ENCODE measurements around the gene RFX2.

RFX2 gene

DNA sequence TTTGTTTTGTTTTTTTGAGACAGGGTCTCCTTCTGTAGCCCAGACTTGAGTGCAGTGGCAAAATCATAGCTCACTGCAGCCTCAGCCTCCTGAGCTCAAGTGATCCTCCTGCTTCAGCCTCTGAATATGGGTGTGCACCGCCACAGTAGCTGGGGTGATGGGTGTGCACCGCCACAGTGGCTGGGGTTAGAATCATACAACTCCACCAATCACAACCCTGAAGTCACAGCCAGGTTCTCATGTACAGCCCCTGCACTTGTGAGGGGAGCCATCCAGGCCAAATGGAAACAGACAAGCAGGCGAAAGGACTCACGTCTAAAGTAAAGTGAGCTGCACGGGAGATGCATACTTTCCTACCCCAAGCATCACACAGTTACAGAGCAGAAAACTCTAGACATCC, 69.2 kb downstream of the RFX2 start:
- Histone ChIP-seq H3K4me3 (ENCODE audit: insufficient read length, low read depth) (no peak overlapping the region), H3K9ac (ENCODE audit: insufficient read length, low read depth) (no peak overlapping the region), H3K36me3 (ENCODE audit: insufficient read depth, insufficient read length, low read length) (no peaks in the 10 kb centered on the region), H3K27me3 (ENCODE audit: insufficient read depth, insufficient read length) (no peaks in the 10 kb centered on the region), H3K9me3 (ENCODE audit: insufficient read depth, low read length) (no peaks in the 10 kb centered on the region), H3K4me1 (ENCODE audit: insufficient read depth, insufficient read length) (no peaks in the 10 kb centered on the region)
- no peak for TF ChIP-seq YY1 (IDR thresholded peaks at IDR 0.05; ENCODE audit: insufficient read depth, insufficient read length)
- no peak for TF ChIP-seq SUZ12 (IDR thresholded peaks at IDR 0.05; ENCODE audit: extremely low read depth, insufficient read depth, insufficient read length)
- TF ChIP-seq ZNF274 (IDR thresholded peaks at IDR 0.05; ENCODE audit: low read depth, low read length), result no peak
- DNase-seq (ENCODE audit: low read depth, low spot score), result no peak

DNA sequence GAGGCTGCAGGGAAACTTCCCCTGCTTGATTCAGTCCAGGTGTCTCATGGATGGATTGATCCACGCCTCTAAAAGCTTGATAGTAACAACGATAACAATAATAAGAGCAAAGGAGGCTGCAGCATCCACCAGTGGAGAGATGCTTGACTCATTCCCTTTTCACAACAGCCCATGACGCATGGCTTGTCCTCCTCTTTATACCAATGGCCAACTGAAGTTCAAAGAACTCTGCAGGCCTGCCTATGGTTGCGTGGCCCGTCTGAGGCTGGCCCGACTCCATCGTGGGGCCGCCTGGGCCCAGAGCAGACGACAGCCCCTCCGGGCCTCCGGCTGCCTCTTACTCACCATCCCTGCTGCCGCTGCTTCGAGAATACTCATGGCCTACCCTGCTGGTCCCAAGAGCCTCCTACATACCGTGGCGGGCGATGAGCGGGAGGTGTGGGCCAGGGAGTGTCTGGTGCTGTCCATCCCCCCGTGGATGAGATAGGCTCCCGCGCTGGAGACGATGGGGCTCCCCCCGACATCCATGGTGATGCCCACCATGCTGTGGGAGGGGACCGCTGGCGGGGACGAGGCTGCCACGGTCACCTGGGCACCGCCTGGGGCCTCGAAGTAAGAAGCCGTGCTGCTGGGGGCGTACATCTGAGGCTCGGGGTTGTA, 70.6 kb downstream of the RFX2 start:
- no peak overlapping the region for H3K9ac ChIP-seq (ENCODE audit: insufficient read length, low read depth)
- no peaks in the 10 kb centered on the region for H3K9me3 ChIP-seq (ENCODE audit: insufficient read depth, low read length)
- H3K27me3 ChIP-seq (ENCODE audit: insufficient read depth, insufficient read length), result no peaks in the 10 kb centered on the region
- H3K4me1 ChIP-seq (ENCODE audit: insufficient read depth, insufficient read length), result no peaks in the 10 kb centered on the region
- no peaks in the 10 kb centered on the region for H3K36me3 ChIP-seq (ENCODE audit: insufficient read depth, insufficient read length, low read length)
- TF ChIP-seq SUZ12 (IDR thresholded peaks at IDR 0.05; ENCODE audit: extremely low read depth, insufficient read depth, insufficient read length) (no peak), ZNF274 (IDR thresholded peaks at IDR 0.05; ENCODE audit: low read depth, low read length) (no peak), YY1 (IDR thresholded peaks at IDR 0.05; ENCODE audit: insufficient read depth, insufficient read length) (no peak)
- DNase-seq (ENCODE audit: low read depth, low spot score), result no peak
- H3K4me3 ChIP-seq (ENCODE audit: insufficient read length, low read depth), result no peak overlapping the region

DNA sequence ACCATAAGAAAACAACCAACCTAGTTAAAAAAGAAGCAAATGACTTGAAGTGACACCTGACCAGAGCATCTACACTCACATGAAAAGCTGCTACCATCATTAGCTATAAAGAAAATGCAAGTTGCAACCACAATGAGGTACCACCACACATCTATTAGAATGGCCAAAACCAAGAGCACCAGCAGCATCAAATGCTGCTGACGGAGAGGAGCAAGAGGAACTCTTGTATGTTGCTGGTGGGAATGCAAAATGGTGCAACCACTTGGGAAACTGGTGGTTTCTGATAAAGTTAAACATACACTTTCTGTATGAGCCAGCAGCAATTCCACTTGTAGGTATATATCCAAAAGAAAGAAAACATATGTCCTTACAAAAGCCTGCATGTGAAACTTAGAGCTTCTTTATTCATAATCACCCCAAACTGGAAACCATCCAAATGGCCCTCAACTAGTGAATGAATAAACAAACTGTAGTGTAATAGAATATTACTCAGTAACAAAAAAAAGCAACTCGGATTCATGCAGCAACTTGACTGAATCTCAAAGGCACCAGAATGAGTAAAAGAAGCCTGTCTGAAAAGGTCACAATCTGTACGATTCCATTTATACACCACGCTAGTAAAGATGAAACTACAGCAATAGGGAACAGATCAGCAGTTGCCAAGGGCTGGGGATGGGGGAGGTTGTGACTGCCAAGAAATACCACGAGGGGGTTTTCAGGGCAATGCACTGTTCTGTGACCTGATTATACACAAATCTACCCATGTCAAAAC, 71.5 kb downstream of the RFX2 start:
- Histone ChIP-seq H3K4me3 (ENCODE audit: insufficient read length, low read depth) (no peak overlapping the region), H3K4me1 (ENCODE audit: insufficient read depth, insufficient read length) (no peaks in the 10 kb centered on the region), H3K36me3 (ENCODE audit: insufficient read depth, insufficient read length, low read length) (no peaks in the 10 kb centered on the region), H3K9ac (ENCODE audit: insufficient read length, low read depth) (no peak overlapping the region), H3K9me3 (ENCODE audit: insufficient read depth, low read length) (no peaks in the 10 kb centered on the region), H3K27me3 (ENCODE audit: insufficient read depth, insufficient read length) (no peaks in the 10 kb centered on the region)
- TF ChIP-seq ZNF274 (IDR thresholded peaks at IDR 0.05; ENCODE audit: low read depth, low read length), result no peak
- no peak for TF ChIP-seq YY1 (IDR thresholded peaks at IDR 0.05; ENCODE audit: insufficient read depth, insufficient read length)
- no peak for TF ChIP-seq SUZ12 (IDR thresholded peaks at IDR 0.05; ENCODE audit: extremely low read depth, insufficient read depth, insufficient read length)
- DNase-seq (ENCODE audit: low read depth, low spot score), result no peak

DNA sequence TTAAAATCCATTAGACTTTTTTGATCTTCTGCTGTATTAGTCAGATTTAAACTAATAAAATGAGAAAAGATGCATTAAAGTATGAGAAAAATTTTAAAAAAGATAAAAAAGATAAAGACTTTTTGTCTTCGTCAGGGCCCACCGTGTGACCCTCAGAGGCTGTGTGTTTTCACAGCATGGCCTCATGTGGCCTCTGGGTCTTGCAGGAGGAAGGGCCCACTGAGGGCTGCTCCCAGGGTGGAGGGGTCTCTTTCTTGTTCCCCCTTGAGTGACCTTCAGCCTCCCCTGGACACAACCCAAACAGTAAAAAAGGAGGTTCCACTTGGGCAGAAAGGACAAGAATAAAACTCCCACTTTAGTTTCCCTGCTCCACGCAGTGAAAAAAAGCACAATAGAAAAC, 75.3 kb downstream of the RFX2 start:
- Histone ChIP-seq H3K36me3 (ENCODE audit: insufficient read depth, insufficient read length, low read length) (no peaks in the 10 kb centered on the region), H3K4me3 (ENCODE audit: insufficient read length, low read depth) (no peak overlapping the region), H3K4me1 (ENCODE audit: insufficient read depth, insufficient read length) (no peaks in the 10 kb centered on the region), H3K9ac (ENCODE audit: insufficient read length, low read depth) (no peak overlapping the region), H3K27me3 (ENCODE audit: insufficient read depth, insufficient read length) (no peaks in the 10 kb centered on the region), H3K9me3 (ENCODE audit: insufficient read depth, low read length) (peaks cover under 1% of the 10 kb centered on the region; the same call in 1 of the 2 replicates)
- DNase-seq (ENCODE audit: low read depth, low spot score), result no peak
- no peak for TF ChIP-seq ZNF274 (IDR thresholded peaks at IDR 0.05; ENCODE audit: low read depth, low read length)
- no peak for TF ChIP-seq SUZ12 (IDR thresholded peaks at IDR 0.05; ENCODE audit: extremely low read depth, insufficient read depth, insufficient read length)
- no peak for TF ChIP-seq YY1 (IDR thresholded peaks at IDR 0.05; ENCODE audit: insufficient read depth, insufficient read length)

DNA sequence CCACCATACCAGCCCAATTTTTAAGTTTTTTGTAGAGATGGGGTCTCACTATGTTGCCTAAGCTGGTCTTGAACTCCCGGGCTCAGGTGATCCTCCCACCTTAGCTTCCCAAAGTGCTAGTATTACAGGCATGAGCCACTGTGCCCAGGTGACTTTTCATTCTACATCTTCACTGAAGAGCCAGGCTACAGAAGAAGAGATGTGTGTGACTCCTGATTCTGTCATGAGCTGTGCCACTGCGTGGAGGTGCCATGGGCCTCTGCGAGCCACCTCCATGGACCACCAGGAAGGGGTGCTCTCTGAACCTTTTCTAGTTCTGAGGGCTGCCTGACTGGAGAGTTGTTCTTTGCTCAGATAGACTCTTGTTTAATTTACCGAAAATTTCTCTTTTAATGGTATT, 75.8 kb downstream of the RFX2 start:
- Histone ChIP-seq H3K36me3 (ENCODE audit: insufficient read depth, insufficient read length, low read length) (no peaks in the 10 kb centered on the region), H3K27me3 (ENCODE audit: insufficient read depth, insufficient read length) (no peaks in the 10 kb centered on the region), H3K9me3 (ENCODE audit: insufficient read depth, low read length) (peaks cover 6% of the 10 kb centered on the region; the same call in 1 of the 2 replicates), H3K4me1 (ENCODE audit: insufficient read depth, insufficient read length) (no peaks in the 10 kb centered on the region), H3K4me3 (ENCODE audit: insufficient read length, low read depth) (no peak overlapping the region), H3K9ac (ENCODE audit: insufficient read length, low read depth) (no peak overlapping the region)
- no peak for TF ChIP-seq YY1 (IDR thresholded peaks at IDR 0.05; ENCODE audit: insufficient read depth, insufficient read length)
- TF ChIP-seq SUZ12 (IDR thresholded peaks at IDR 0.05; ENCODE audit: extremely low read depth, insufficient read depth, insufficient read length), result no peak
- no peak for TF ChIP-seq ZNF274 (IDR thresholded peaks at IDR 0.05; ENCODE audit: low read depth, low read length)
- no peak for DNase-seq (ENCODE audit: low read depth, low spot score)

DNA sequence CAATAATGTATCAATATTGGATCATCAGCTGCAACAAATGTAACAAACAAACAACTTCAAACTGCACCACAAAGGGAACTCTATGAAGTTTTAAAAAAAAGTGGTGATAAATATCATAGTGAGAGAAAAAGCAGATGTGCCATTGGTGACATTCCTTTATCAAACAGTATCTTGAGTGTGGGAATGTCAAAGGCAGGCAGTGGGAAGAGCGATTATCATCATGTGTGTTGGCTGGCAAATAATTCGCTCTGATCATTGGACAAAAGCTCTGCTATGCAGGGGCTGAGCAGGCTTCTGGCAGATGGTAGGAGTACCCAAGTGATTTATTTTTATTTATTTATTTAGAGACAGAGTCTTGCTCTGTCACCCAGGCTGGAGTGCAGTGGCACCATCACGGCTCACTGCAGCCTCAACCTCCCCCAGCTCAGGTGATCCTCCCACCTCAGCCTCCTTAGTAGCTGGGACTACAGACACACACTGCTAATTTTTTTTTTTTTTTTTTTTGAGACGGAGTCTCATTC, 76.5 kb downstream of the RFX2 start:
- TF ChIP-seq YY1 (IDR thresholded peaks at IDR 0.05; ENCODE audit: insufficient read depth, insufficient read length) (no peak), ZNF274 (IDR thresholded peaks at IDR 0.05; ENCODE audit: low read depth, low read length) (no peak), SUZ12 (IDR thresholded peaks at IDR 0.05; ENCODE audit: extremely low read depth, insufficient read depth, insufficient read length) (no peak)
- Histone ChIP-seq H3K4me1 (ENCODE audit: insufficient read depth, insufficient read length) (no peaks in the 10 kb centered on the region), H3K27me3 (ENCODE audit: insufficient read depth, insufficient read length) (no peaks in the 10 kb centered on the region), H3K4me3 (ENCODE audit: insufficient read length, low read depth) (no peak overlapping the region), H3K36me3 (ENCODE audit: insufficient read depth, insufficient read length, low read length) (no peaks in the 10 kb centered on the region), H3K9me3 (ENCODE audit: insufficient read depth, low read length) (peaks cover 6% of the 10 kb centered on the region; the same call in 1 of the 2 replicates), H3K9ac (ENCODE audit: insufficient read length, low read depth) (no peak overlapping the region)
- no peak for DNase-seq (ENCODE audit: low read depth, low spot score)

DNA sequence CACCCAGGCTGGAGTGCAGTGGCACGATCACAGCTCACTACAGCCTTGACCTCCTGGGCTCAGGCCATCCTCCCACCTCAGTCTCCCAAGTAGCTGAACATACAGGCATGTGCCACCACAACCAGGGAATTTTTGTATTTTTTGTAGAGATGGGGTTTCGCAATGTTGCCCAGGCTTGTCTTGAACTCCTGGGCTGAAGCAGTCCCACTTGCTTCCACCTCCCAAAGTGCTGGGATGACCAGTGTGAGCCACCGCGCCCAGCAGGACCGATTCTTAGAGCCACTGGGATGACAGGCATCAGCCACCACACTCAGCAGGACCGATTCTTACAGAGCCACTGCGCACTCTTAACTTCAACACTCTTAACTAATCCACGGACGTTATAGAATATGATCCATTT, 77.5 kb downstream of the RFX2 start:
- TF ChIP-seq ZNF274 (IDR thresholded peaks at IDR 0.05; ENCODE audit: low read depth, low read length) (no peak), SUZ12 (IDR thresholded peaks at IDR 0.05; ENCODE audit: extremely low read depth, insufficient read depth, insufficient read length) (no peak), YY1 (IDR thresholded peaks at IDR 0.05; ENCODE audit: insufficient read depth, insufficient read length) (no peak)
- H3K9ac ChIP-seq (ENCODE audit: insufficient read length, low read depth), result no peak overlapping the region
- no peak overlapping the region for H3K4me3 ChIP-seq (ENCODE audit: insufficient read length, low read depth)
- no peaks in the 10 kb centered on the region for H3K27me3 ChIP-seq (ENCODE audit: insufficient read depth, insufficient read length)
- H3K9me3 ChIP-seq (ENCODE audit: insufficient read depth, low read length), result peaks cover 6% of the 10 kb centered on the region; the same call in 1 of the 2 replicates
- no peaks in the 10 kb centered on the region for H3K4me1 ChIP-seq (ENCODE audit: insufficient read depth, insufficient read length)
- DNase-seq (ENCODE audit: low read depth, low spot score), result no peak
- no peaks in the 10 kb centered on the region for H3K36me3 ChIP-seq (ENCODE audit: insufficient read depth, insufficient read length, low read length)

Data from NT2/D1 (cell line).